Trophoblast cell (in vitro differentiated cells and primary cell): ENCODE results near the gene KIF1C. TPM values are rescaled to one million over a fixed set of nuclear protein-coding genes. Genes with fewer than 3 reads are reported as not detected.
A peak's percentile ranks its signal among the peaks of the same experiment; 100 is the strongest.

ENCODE experiments used
- DNase-seq, 2 donors: peaks; one replicate each; pipeline ENCODE4 v3.0.0-alpha.2; 2016
- H2AFZ ChIP-seq: 2 replicates; pipeline ENCODE4 v1.6.1; 2013; ENCODE audit warnings: low read length, moderate library complexity, mild to moderate bottlenecking; ENCODE audit not compliant: insufficient read depth, poor library complexity
- H2AK5ac ChIP-seq: 2 replicates; pipeline ENCODE4 v1.6.1; 2013; ENCODE audit warnings: mild to moderate bottlenecking, low read length
- H2BK120ac ChIP-seq: 2 replicates; pipeline ENCODE4 v1.6.1; 2013; ENCODE audit warnings: low read length, mild to moderate bottlenecking, moderate library complexity; ENCODE audit not compliant: insufficient read depth, poor library complexity
- H2BK12ac ChIP-seq: 2 replicates; pipeline ENCODE4 v1.6.1; 2013; ENCODE audit warnings: mild to moderate bottlenecking, low read length, moderate library complexity
- H2BK5ac ChIP-seq: 2 replicates; pipeline ENCODE4 v1.6.1; 2013; ENCODE audit warnings: low read length, low read depth, moderate library complexity, mild to moderate bottlenecking; ENCODE audit not compliant: poor library complexity
- H3K14ac ChIP-seq: 2 replicates; pipeline ENCODE4 v1.6.1; 2013; ENCODE audit warnings: mild to moderate bottlenecking, low read length
- H3K18ac ChIP-seq: 2 replicates; pipeline ENCODE4 v1.6.1; 2013; ENCODE audit warnings: mild to moderate bottlenecking, low read length
- H3K23ac ChIP-seq: 2 replicates; pipeline ENCODE4 v1.6.1; 2013; ENCODE audit warnings: low read length
- H3K27ac ChIP-seq: 2 replicates; pipeline ENCODE4 v1.5.1; 2013; ENCODE audit warnings: low read depth, mild to moderate bottlenecking, inconsistent platforms, low read length, moderate library complexity
- H3K27me3 ChIP-seq: 2 replicates; pipeline ENCODE4 v1.6.1; 2013; ENCODE audit warnings: inconsistent platforms, mild to moderate bottlenecking, low read length, moderate library complexity; ENCODE audit not compliant: insufficient read depth
- H3K36me3 ChIP-seq, 2 experiments: 1 replicate in 1 of 2; 2 replicates in 1 of 2; pipeline ENCODE4 v1.6.1; 2013; ENCODE audit warnings: low read length in 2 of 2, mild to moderate bottlenecking in 2 of 2, moderate library complexity in 1 of 2; ENCODE audit not compliant: insufficient read depth in 2 of 2, control insufficient read depth in 1 of 2
- H3K4ac ChIP-seq: 2 replicates; pipeline ENCODE4 v1.6.1; 2013; ENCODE audit warnings: low read depth, mild to moderate bottlenecking, low read length, moderate library complexity
- H3K4me1 ChIP-seq, 2 experiments: 1 replicate in 1 of 2; 2 replicates in 1 of 2; pipeline ENCODE4 v1.6.1; 2013; ENCODE audit warnings: low read length in 2 of 2, mild to moderate bottlenecking in 2 of 2, moderate library complexity in 1 of 2; ENCODE audit not compliant: insufficient read depth in 2 of 2, control insufficient read depth in 1 of 2
- H3K4me2 ChIP-seq: 2 replicates; pipeline ENCODE4 v1.6.1; 2013; ENCODE audit warnings: inconsistent platforms, mild to moderate bottlenecking, low read length, moderate library complexity
- H3K4me3 ChIP-seq: 2 replicates; pipeline ENCODE4 v1.5.1; 2013; ENCODE audit warnings: mild to moderate bottlenecking, low read depth, low read length, inconsistent platforms
- H3K79me1 ChIP-seq: one replicate; pipeline ENCODE4 v1.6.1; 2013; ENCODE audit warnings: low read length
- H3K79me2 ChIP-seq: 2 replicates; pipeline ENCODE4 v1.6.1; 2013; ENCODE audit warnings: low read length, mild to moderate bottlenecking; ENCODE audit not compliant: control insufficient read depth, insufficient read depth, poor library complexity
- H3K9ac ChIP-seq: 2 replicates; pipeline ENCODE4 v1.6.1; 2013; ENCODE audit warnings: mild to moderate bottlenecking, low read length
- H3K9me3 ChIP-seq: 2 replicates; pipeline ENCODE4 v1.6.1; 2013; ENCODE audit warnings: low read depth, mild to moderate bottlenecking, control low read depth, inconsistent platforms, low read length; ENCODE audit not compliant: insufficient read depth
- H4K12ac ChIP-seq: 2 replicates; pipeline ENCODE4 v1.6.1; 2013; ENCODE audit warnings: low read depth, mild to moderate bottlenecking, low read length, moderate library complexity
- H4K8ac ChIP-seq: 2 replicates; pipeline ENCODE4 v1.6.1; 2013; ENCODE audit warnings: low read depth, mild to moderate bottlenecking, low read length, moderate library complexity
- H4K91ac ChIP-seq: one replicate; pipeline ENCODE4 v1.6.1; 2013; ENCODE audit warnings: low read depth, mild to moderate bottlenecking, low read length, moderate library complexity
- WGBS: extraction: QIAGEN DNeasy Blood & Tissue Kit; methylation state at CpG from one replicate; pipeline ENCODE4 v1.1.7; 2013; ENCODE audit warnings: missing lambda C conversion rate; ENCODE audit not compliant: insufficient read length, insufficient coverage; ENCODE audit errors: extremely low coverage; 5-methylcytosine and 5-hydroxymethylcytosine counted together
- polyA plus RNA-seq: library from polyadenylated mRNA; stranded (reverse); fragments of 200-250 nt; gene quantifications from 2 replicates; pipeline ENCODE4 v1.2.3, GENCODE V29; 2013

KIF1C gene
- polyA plus RNA-seq: 34.8 and 36.6 TPM in 2 replicates

GRCh38 chr17:4997302-4998026 lies at the start of gene KIF1C, which contains the start of gene INCA1:
Gene KIF1C (plus strand): TSS chr17:4997950. CDS start chr17:5000247, 2,297 bp downstream.
Gene INCA1 (minus strand): TSS chr17:4997522. CDS start chr17:4994437, 3,085 bp downstream.
- Histone ChIP-seq H4K12ac (peak within 1 kb of the TSS; percentile 69), H2AK5ac (peak within 1 kb of the TSS; percentile 78), H2BK120ac (peak within 1 kb of the TSS; percentile 69), H3K4me1 (peaks cover 14 to 16% of the 10 kb centered on the region in 2 experiments), H3K27me3 (no peaks in the 10 kb centered on the region), H4K91ac (peak within 1 kb of the TSS; percentile 61), H3K23ac (no peak within 1 kb of the TSS), H3K36me3 (peaks cover 21 to 23% of the 10 kb centered on the region in 2 experiments), H2AFZ (peak within 1 kb of the TSS; percentile 72), H3K79me2 (peaks cover 16% of the 10 kb centered on the region), H3K27ac (peak within 1 kb of the TSS; percentile 81), H3K4me3 (peak within 1 kb of the TSS; percentile 86), H3K9ac (peak within 1 kb of the TSS; percentile 87), H3K9me3 (peaks cover 1% of the 10 kb centered on the region), H3K79me1 (peaks cover 14% of the 10 kb centered on the region), H4K8ac (peak within 1 kb of the TSS; percentile 74), H3K14ac (peak within 1 kb of the TSS; percentile 92), H3K18ac (peak within 1 kb of the TSS; percentile 93), H3K4me2 (peak within 1 kb of the TSS; percentile 94), H2BK5ac (peak within 1 kb of the TSS; percentile 96), H2BK12ac (peak within 1 kb of the TSS; percentile 77), H3K4ac (peak within 1 kb of the TSS; percentile 66)
- DNase-seq: peak; percentile 92 to 95
- no CpG with 5 or more reads among the region's 93 CpGs for WGBS

- Histone ChIP-seq H2AK5ac (peak within 1 kb of the TSS; percentile 99), H3K36me3 (peaks cover 23 to 35% of the 10 kb centered on the region in 2 experiments)
- WGBS: no CpG with 5 or more reads among the region's 59 CpGs
Measured at GRCh38 chr17:4948166-4948930, 49.4 kb upstream of the KIF1C start, which contains the start of gene PFN1. Gene PFN1 (minus strand): TSS chr17:4948530. CDS start chr17:4948394, 136 bp downstream.

GRCh38 chr17:4948931-4949320 lies 48.8 kb upstream of the KIF1C start:
- Histone ChIP-seq H3K18ac (peak overlapping the region; percentile 89), H3K27ac (peak overlapping the region; percentile 100), H3K9ac (peak overlapping the region; percentile 93), H2BK12ac (no peak overlapping the region), H3K27me3 (no peaks in the 10 kb centered on the region), H4K91ac (peak overlapping the region; percentile 100), H4K12ac (peak overlapping the region; percentile 43), H3K36me3 (peaks cover 19 to 30% of the 10 kb centered on the region in 2 experiments), H2BK120ac (peak overlapping the region; percentile 99), H2AK5ac (peak overlapping the region; percentile 31), H3K4me2 (peak overlapping the region; percentile 91), H3K79me1 (peaks cover 30% of the 10 kb centered on the region), H4K8ac (peak overlapping the region; percentile 98), H3K4ac (peak overlapping the region; percentile 81), H3K9me3 (peaks cover 1% of the 10 kb centered on the region), H2BK5ac (peak overlapping the region; percentile 99), H3K4me1 (peaks cover 28 to 42% of the 10 kb centered on the region in 2 experiments), H2AFZ (peak overlapping the region; percentile 20), H3K79me2 (peaks cover 26% of the 10 kb centered on the region), H3K4me3 (peak overlapping the region; percentile 72), H3K14ac (peak overlapping the region; percentile 90), H3K23ac (no peak overlapping the region)
- WGBS: no CpG with 5 or more reads among the region's 40 CpGs
- DNase-seq: peak; percentile 82 to 90

More at GRCh38 chr17:4948166-4948930, 49.4 kb upstream of the KIF1C start, which contains the start of gene PFN1:
- peak within 1 kb of the TSS; percentile 100 for H3K27ac ChIP-seq
- peak within 1 kb of the TSS; percentile 96 for H3K18ac ChIP-seq
- H3K4me2 ChIP-seq: peak within 1 kb of the TSS; percentile 91
- no peak within 1 kb of the TSS for H3K23ac ChIP-seq
- no peaks in the 10 kb centered on the region for H3K27me3 ChIP-seq
- H2BK120ac ChIP-seq: peak within 1 kb of the TSS; percentile 99
- H3K79me1 ChIP-seq: peaks cover 30% of the 10 kb centered on the region
- peak within 1 kb of the TSS; percentile 98 for H4K8ac ChIP-seq
- peak within 1 kb of the TSS; percentile 98 for H3K9ac ChIP-seq
- peaks cover 1% of the 10 kb centered on the region for H3K9me3 ChIP-seq
- DNase-seq: peak; percentile 83 to 96
- H4K12ac ChIP-seq: peak within 1 kb of the TSS; percentile 97
- peak within 1 kb of the TSS; percentile 99 for H2BK5ac ChIP-seq
- H4K91ac ChIP-seq: peak within 1 kb of the TSS; percentile 100
- H3K4ac ChIP-seq: peak within 1 kb of the TSS; percentile 96
- peak within 1 kb of the TSS; percentile 95 for H3K14ac ChIP-seq
- peak within 1 kb of the TSS; percentile 61 for H2BK12ac ChIP-seq
- H3K4me1 ChIP-seq: peaks cover 28 to 39% of the 10 kb centered on the region in 2 experiments
- H2AFZ ChIP-seq: peak within 1 kb of the TSS; percentile 47
- H3K4me3 ChIP-seq: peak within 1 kb of the TSS; percentile 100
- peaks cover 26% of the 10 kb centered on the region for H3K79me2 ChIP-seq
